HL-60 (cell line): ENCODE measurements around the gene TMEM248.
"Not testable (repeated sequence)": the region's sequence is repeated elsewhere in the genome, so short reads cannot be mapped to it uniquely, and the experiment has no call there.

Experiments
- CTCF ChIP-seq: IDR thresholded peaks from one replicate; pipeline ENCODE4 v1.5.1; 2011; ENCODE audit warnings: low read length, control low read depth, inconsistent platforms; ENCODE audit not compliant: insufficient read depth
- POLR2AphosphoS5 ChIP-seq: IDR thresholded peaks from 2 replicates; pipeline ENCODE4 v1.6.1; 2012; ENCODE audit warnings: low read depth
- REST ChIP-seq: IDR thresholded peaks from 2 replicates; pipeline ENCODE4 v1.6.1; 2012; ENCODE audit warnings: low read depth; ENCODE audit not compliant: insufficient replicate concordance
- SPI1 ChIP-seq: IDR thresholded peaks from 2 replicates; pipeline ENCODE4 v1.6.1; 2012; ENCODE audit warnings: low read depth, mild to moderate bottlenecking, borderline replicate concordance

- not testable (repeated sequence) for TF ChIP-seq CTCF, POLR2AphosphoS5, REST, SPI1
These were observed 48.0 kb downstream of the TMEM248 start for GRCh38 chr7:66969001-66969400.
